ENCODE results near the gene EPHA3.

EPHA3 gene

DNA sequence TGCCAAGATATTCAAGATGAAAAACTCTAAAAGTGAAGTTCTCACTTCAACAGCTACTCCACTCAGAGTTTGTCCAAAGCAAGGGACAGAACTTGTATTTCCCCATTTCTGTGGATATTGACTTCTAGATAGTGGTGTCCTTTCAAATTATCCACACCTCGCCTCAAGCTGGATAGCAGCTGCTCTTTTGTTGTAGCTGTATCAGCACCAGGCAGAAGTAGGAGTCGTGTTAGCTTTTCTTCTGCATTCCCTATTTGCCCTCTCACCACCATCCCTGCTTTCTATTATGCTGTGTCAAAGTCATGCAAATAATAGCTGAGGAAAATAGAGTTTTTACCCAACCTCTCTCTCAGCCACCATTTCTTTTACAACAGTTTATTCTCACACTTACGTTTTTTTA lies 303.8 kb downstream of the EPHA3 start:
- no peak overlapping the region for H2BK120ac ChIP-seq (ENCODE audit: low read depth, low read length)
- H3K4me3 ChIP-seq (ENCODE audit: insufficient read depth in 1 of 2, low read depth in 1 of 2, low read length in 2 of 2): no peak overlapping the region
- no peak overlapping the region for H2BK15ac ChIP-seq (ENCODE audit: low read depth, poor library complexity, severe bottlenecking)
- WGBS: 64% methylated on average over 2 of the region's 3 CpGs
- no peaks in the 10 kb centered on the region for H3K4me1 ChIP-seq (ENCODE audit: control insufficient read depth, insufficient read depth, low read depth, low read length)
- H4K91ac ChIP-seq (ENCODE audit: low read length): no peak overlapping the region
- no peak overlapping the region for H2BK5ac ChIP-seq (ENCODE audit: low read depth, low read length, poor library complexity, severe bottlenecking)
- H3K27ac ChIP-seq (ENCODE audit: low read length, poor library complexity, severe bottlenecking): no peak overlapping the region
- no peak overlapping the region for H3K4ac ChIP-seq (ENCODE audit: low read depth in 1 of 2, low read length in 2 of 2)
- no peak for DNase-seq
- H2AK5ac ChIP-seq (ENCODE audit: low read length, severe bottlenecking): no peak overlapping the region
- no peak overlapping the region for H3K4me2 ChIP-seq (ENCODE audit: low read length, poor library complexity, severe bottlenecking)
- no peak overlapping the region for H2BK12ac ChIP-seq (ENCODE audit: low read length in 2 of 2)
- H2AFZ ChIP-seq (ENCODE audit: low read depth, low read length): no peak overlapping the region
- H3K79me1 ChIP-seq (replicated peaks; ENCODE audit: low read length, poor library complexity, severe bottlenecking): no peaks in the 10 kb centered on the region
- no peak overlapping the region for H3K18ac ChIP-seq (ENCODE audit: low read depth in 1 of 2, low read length in 2 of 2)
- no peak overlapping the region for H3K14ac ChIP-seq (ENCODE audit: low read length in 2 of 2)
- H3K27me3 ChIP-seq (ENCODE audit: control insufficient read depth in 1 of 2, insufficient read depth in 1 of 2, low read length in 2 of 2): no peaks in the 10 kb centered on the region
- H3K9me3 ChIP-seq (ENCODE audit: control insufficient read depth, low read length): no peaks in the 10 kb centered on the region
- H3K23ac ChIP-seq (ENCODE audit: low read length in 2 of 2): no peak overlapping the region
- H4K8ac ChIP-seq (ENCODE audit: low read length): no peak overlapping the region
- H3K36me3 ChIP-seq (ENCODE audit: control insufficient read depth in 1 of 2, insufficient read depth in 2 of 2, low read depth in 1 of 2, low read length in 2 of 2): no peaks in the 10 kb centered on the region
- H3K9ac ChIP-seq (ENCODE audit: low read length): no peak overlapping the region

DNA sequence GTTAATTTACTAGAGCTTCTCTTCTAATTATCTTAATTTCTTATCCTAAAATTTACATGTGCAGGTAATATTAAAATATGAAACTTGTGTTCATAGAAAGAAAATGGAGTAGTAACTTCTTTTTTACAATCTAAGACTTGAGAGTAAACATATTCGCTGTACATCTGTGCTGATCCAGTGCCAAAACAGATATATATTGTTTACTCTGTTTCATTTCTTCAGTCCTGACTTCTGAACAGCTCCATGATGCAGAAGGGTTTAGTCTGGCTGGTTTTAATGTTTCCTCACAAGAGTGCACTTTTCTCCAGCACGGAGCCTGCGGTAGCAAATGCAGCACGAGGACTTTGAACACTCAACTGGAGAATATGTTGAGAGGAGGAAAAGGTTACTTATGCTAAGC lies 306.8 kb downstream of the EPHA3 start:
- Histone ChIP-seq H3K27ac (ENCODE audit: low read length, poor library complexity, severe bottlenecking) (no peak overlapping the region), H2AFZ (ENCODE audit: low read depth, low read length) (no peak overlapping the region), H3K18ac (ENCODE audit: low read depth in 1 of 2, low read length in 2 of 2) (no peak overlapping the region), H3K4ac (ENCODE audit: low read depth in 1 of 2, low read length in 2 of 2) (no peak overlapping the region), H3K14ac (ENCODE audit: low read length in 2 of 2) (no peak overlapping the region), H4K91ac (ENCODE audit: low read length) (no peak overlapping the region), H2AK5ac (ENCODE audit: low read length, severe bottlenecking) (no peak overlapping the region), H3K9ac (ENCODE audit: low read length) (no peak overlapping the region), H3K23ac (ENCODE audit: low read length in 2 of 2) (no peak overlapping the region), H3K9me3 (ENCODE audit: control insufficient read depth, low read length) (no peaks in the 10 kb centered on the region), H2BK120ac (ENCODE audit: low read depth, low read length) (no peak overlapping the region), H2BK12ac (ENCODE audit: low read length in 2 of 2) (no peak overlapping the region), H3K27me3 (ENCODE audit: control insufficient read depth in 1 of 2, insufficient read depth in 1 of 2, low read length in 2 of 2) (no peaks in the 10 kb centered on the region), H3K36me3 (ENCODE audit: control insufficient read depth in 1 of 2, insufficient read depth in 2 of 2, low read depth in 1 of 2, low read length in 2 of 2) (no peaks in the 10 kb centered on the region), H3K4me2 (ENCODE audit: low read length, poor library complexity, severe bottlenecking) (no peak overlapping the region), H2BK5ac (ENCODE audit: low read depth, low read length, poor library complexity, severe bottlenecking) (no peak overlapping the region), H4K8ac (ENCODE audit: low read length) (no peak overlapping the region), H2BK15ac (ENCODE audit: low read depth, poor library complexity, severe bottlenecking) (no peak overlapping the region), H3K4me1 (ENCODE audit: control insufficient read depth, insufficient read depth, low read depth, low read length) (no peaks in the 10 kb centered on the region), H3K4me3 (ENCODE audit: insufficient read depth in 1 of 2, low read depth in 1 of 2, low read length in 2 of 2) (no peak overlapping the region), H3K79me1 (replicated peaks; ENCODE audit: low read length, poor library complexity, severe bottlenecking) (no peaks in the 10 kb centered on the region)
- 89% methylated on average over 4 of the region's 4 CpGs for WGBS
- DNase-seq: no peak

GRCh38 chr3:89419647-89420241 lies 312.3 kb downstream of the EPHA3 start:
- Histone ChIP-seq H3K23ac (ENCODE audit: low read length in 2 of 2) (no peak overlapping the region), H2AK5ac (ENCODE audit: low read length, severe bottlenecking) (no peak overlapping the region), H3K27me3 (ENCODE audit: control insufficient read depth in 1 of 2, insufficient read depth in 1 of 2, low read length in 2 of 2) (no peaks in the 10 kb centered on the region), H3K27ac (ENCODE audit: low read length, poor library complexity, severe bottlenecking) (no peak overlapping the region), H3K4ac (ENCODE audit: low read depth in 1 of 2, low read length in 2 of 2) (no peak overlapping the region), H3K18ac (ENCODE audit: low read depth in 1 of 2, low read length in 2 of 2) (no peak overlapping the region), H2AFZ (ENCODE audit: low read depth, low read length) (no peak overlapping the region), H3K4me2 (ENCODE audit: low read length, poor library complexity, severe bottlenecking) (peak overlapping the region; percentile 43), H3K9ac (ENCODE audit: low read length) (no peak overlapping the region), H3K36me3 (ENCODE audit: control insufficient read depth in 1 of 2, insufficient read depth in 2 of 2, low read depth in 1 of 2, low read length in 2 of 2) (no peaks in the 10 kb centered on the region), H2BK120ac (ENCODE audit: low read depth, low read length) (no peak overlapping the region), H4K8ac (ENCODE audit: low read length) (no peak overlapping the region), H2BK15ac (ENCODE audit: low read depth, poor library complexity, severe bottlenecking) (no peak overlapping the region), H3K4me1 (ENCODE audit: control insufficient read depth, insufficient read depth, low read depth, low read length) (no peaks in the 10 kb centered on the region), H3K79me1 (replicated peaks; ENCODE audit: low read length, poor library complexity, severe bottlenecking) (no peaks in the 10 kb centered on the region), H4K91ac (ENCODE audit: low read length) (no peak overlapping the region), H3K9me3 (ENCODE audit: control insufficient read depth, low read length) (no peaks in the 10 kb centered on the region), H2BK5ac (ENCODE audit: low read depth, low read length, poor library complexity, severe bottlenecking) (no peak overlapping the region), H3K4me3 (ENCODE audit: insufficient read depth in 1 of 2, low read depth in 1 of 2, low read length in 2 of 2) (no peak overlapping the region), H2BK12ac (ENCODE audit: low read length in 2 of 2) (no peak overlapping the region), H3K14ac (ENCODE audit: low read length in 2 of 2) (no peak overlapping the region)
- no peak for DNase-seq
- whole genome bisulfite sequencing: 73% methylated on average over 2 of the region's 3 CpGs

DNA sequence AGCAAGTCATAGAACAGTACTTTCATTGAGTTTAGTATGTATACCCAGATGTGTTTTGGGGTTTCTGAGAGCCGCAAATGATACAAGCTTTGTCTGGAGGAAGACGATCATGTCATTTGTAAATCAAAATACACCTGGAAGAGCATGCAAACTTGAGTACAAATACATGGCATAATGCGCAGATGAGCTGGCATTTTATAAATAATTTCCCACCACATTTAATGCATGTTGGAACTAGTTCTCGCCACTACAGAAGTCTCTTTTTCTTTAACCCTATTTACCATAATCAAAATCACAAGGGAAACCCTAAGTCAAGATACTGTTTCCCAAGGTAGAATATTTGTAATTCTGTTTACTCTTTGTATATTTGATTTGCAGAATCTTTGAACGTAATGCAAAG lies 318.6 kb downstream of the EPHA3 start:
- Histone ChIP-seq H3K4me1 (ENCODE audit: control insufficient read depth, insufficient read depth, low read depth, low read length) (no peaks in the 10 kb centered on the region), H2BK5ac (ENCODE audit: low read depth, low read length, poor library complexity, severe bottlenecking) (no peak overlapping the region), H3K27ac (ENCODE audit: low read length, poor library complexity, severe bottlenecking) (no peak overlapping the region), H3K18ac (ENCODE audit: low read depth in 1 of 2, low read length in 2 of 2) (no peak overlapping the region), H2BK15ac (ENCODE audit: low read depth, poor library complexity, severe bottlenecking) (no peak overlapping the region), H4K91ac (ENCODE audit: low read length) (no peak overlapping the region), H2BK120ac (ENCODE audit: low read depth, low read length) (no peak overlapping the region), H3K14ac (ENCODE audit: low read length in 2 of 2) (no peak overlapping the region), H3K79me1 (replicated peaks; ENCODE audit: low read length, poor library complexity, severe bottlenecking) (no peaks in the 10 kb centered on the region), H3K27me3 (ENCODE audit: control insufficient read depth in 1 of 2, insufficient read depth in 1 of 2, low read length in 2 of 2) (no peaks in the 10 kb centered on the region), H3K23ac (ENCODE audit: low read length in 2 of 2) (no peak overlapping the region), H3K9me3 (ENCODE audit: control insufficient read depth, low read length) (no peaks in the 10 kb centered on the region), H2AK5ac (ENCODE audit: low read length, severe bottlenecking) (no peak overlapping the region), H4K8ac (ENCODE audit: low read length) (no peak overlapping the region), H3K9ac (ENCODE audit: low read length) (no peak overlapping the region), H3K4me2 (ENCODE audit: low read length, poor library complexity, severe bottlenecking) (no peak overlapping the region), H3K4ac (ENCODE audit: low read depth in 1 of 2, low read length in 2 of 2) (no peak overlapping the region), H3K4me3 (ENCODE audit: insufficient read depth in 1 of 2, low read depth in 1 of 2, low read length in 2 of 2) (no peak overlapping the region), H2BK12ac (ENCODE audit: low read length in 2 of 2) (no peak overlapping the region), H3K36me3 (ENCODE audit: control insufficient read depth in 1 of 2, insufficient read depth in 2 of 2, low read depth in 1 of 2, low read length in 2 of 2) (no peaks in the 10 kb centered on the region), H2AFZ (ENCODE audit: low read depth, low read length) (no peak overlapping the region)
- 100% methylated on average over 5 of the region's 5 CpGs for WGBS
- no peak for DNase-seq

Data from mesenchymal stem cell (in vitro differentiated cells and primary cell).